ENCODE results near the gene NPAS3. TPM values are rescaled to one million over a fixed set of nuclear protein-coding genes. Genes with fewer than 3 reads are reported as not detected.

Gene NPAS3
- total RNA-seq, 1 donor from 2014 or later, result 5.2 TPM

DNA sequence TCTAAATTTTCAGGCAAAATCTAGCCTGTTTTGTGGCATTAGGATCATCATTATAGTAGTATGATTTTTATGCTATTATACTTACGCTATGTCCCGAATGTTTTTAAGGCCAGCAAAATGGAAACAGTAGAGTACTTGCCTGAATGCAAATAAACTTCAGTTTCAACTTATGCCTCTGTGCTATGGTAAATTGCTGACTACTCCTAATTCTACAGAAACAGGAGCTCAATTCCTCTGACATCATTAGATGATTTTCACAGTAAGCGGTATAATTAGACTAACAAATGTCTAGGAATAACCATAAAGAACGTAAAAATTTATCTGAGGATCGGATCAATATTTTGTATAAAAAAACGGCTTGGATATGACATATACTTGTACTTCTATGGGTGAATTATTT, 742.2 kb downstream of the NPAS3 start:
- Mint-ChIP-seq H3K27ac (no peak overlapping the region), H3K4me1 (peaks cover 12% of the 10 kb centered on the region), H3K4me3 (no peak overlapping the region), H3K27me3 (ENCODE audit: low read depth) (peaks cover 12% of the 10 kb centered on the region), H3K9me3 (no peaks in the 10 kb centered on the region), H3K36me3 (no peaks in the 10 kb centered on the region)
- DNase-seq (ENCODE audit: low spot score in 2 of 2, unreplicated experiment in 2 of 2), result no peak
- TF ChIP-seq, protein P1, sequence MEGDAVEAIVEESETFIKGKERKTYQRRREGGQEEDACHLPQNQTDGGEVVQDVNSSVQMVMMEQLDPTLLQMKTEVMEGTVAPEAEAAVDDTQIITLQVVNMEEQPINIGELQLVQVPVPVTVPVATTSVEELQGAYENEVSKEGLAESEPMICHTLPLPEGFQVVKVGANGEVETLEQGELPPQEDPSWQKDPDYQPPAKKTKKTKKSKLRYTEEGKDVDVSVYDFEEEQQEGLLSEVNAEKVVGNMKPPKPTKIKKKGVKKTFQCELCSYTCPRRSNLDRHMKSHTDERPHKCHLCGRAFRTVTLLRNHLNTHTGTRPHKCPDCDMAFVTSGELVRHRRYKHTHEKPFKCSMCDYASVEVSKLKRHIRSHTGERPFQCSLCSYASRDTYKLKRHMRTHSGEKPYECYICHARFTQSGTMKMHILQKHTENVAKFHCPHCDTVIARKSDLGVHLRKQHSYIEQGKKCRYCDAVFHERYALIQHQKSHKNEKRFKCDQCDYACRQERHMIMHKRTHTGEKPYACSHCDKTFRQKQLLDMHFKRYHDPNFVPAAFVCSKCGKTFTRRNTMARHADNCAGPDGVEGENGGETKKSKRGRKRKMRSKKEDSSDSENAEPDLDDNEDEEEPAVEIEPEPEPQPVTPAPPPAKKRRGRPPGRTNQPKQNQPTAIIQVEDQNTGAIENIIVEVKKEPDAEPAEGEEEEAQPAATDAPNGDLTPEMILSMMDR (IDR thresholded peaks at IDR 0.05; ENCODE audit: unreplicated experiment), result no peak

DNA sequence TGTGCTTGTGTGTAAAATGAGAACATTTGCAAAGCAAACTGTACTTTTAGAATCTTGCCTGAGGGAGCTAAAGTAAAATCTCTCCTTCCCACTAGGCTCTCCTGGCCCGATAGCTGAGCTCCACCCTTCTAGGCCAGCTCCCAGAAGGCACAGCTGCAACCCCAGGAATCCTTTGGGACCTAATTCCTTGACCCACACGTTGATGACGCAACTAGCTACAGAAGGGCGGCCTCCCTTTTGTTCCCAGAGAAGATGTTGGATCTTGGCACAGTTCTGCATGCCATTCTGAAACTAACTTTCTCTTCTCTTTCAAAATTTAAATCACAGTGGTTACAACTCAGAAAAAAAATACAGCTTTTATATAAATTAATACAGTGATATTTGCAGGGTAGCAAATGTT, 744.1 kb downstream of the NPAS3 start:
- Mint-ChIP-seq H3K9me3 (no peaks in the 10 kb centered on the region), H3K27me3 (ENCODE audit: low read depth) (peaks cover 24% of the 10 kb centered on the region), H3K36me3 (no peaks in the 10 kb centered on the region), H3K4me3 (no peak overlapping the region), H3K4me1 (peaks cover 12% of the 10 kb centered on the region), H3K27ac (no peak overlapping the region)
- no peak for DNase-seq (ENCODE audit: low spot score in 2 of 2, unreplicated experiment in 2 of 2)
- TF ChIP-seq, protein P1 (IDR thresholded peaks at IDR 0.05; ENCODE audit: unreplicated experiment), result no peak

DNA sequence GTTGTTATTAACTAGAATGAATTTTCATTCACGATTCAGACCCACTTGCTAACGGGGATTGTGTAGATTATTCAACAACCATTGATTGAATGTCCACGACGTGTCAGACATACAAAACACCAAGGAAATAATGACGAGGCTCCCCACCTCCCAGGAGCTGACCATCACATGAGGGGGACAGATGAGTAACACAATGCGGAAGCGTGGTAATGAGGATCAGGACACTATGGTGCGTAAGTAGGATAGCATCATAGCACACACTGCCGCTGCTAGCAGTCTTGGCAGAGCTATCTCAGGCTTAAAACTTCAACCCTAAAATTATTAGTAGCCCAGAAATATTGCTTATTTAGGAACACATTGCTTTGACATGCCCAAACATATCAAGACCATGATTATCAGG, 746.3 kb downstream of the NPAS3 start:
- Mint-ChIP-seq H3K4me1 (no peaks in the 10 kb centered on the region), H3K27me3 (ENCODE audit: low read depth) (peaks cover 45% of the 10 kb centered on the region), H3K9me3 (no peaks in the 10 kb centered on the region), H3K4me3 (no peak overlapping the region), H3K36me3 (no peaks in the 10 kb centered on the region), H3K27ac (no peak overlapping the region)
- TF ChIP-seq, protein P1 (IDR thresholded peaks at IDR 0.05; ENCODE audit: unreplicated experiment), result no peak
- DNase-seq (ENCODE audit: low spot score in 2 of 2, unreplicated experiment in 2 of 2), result no peak

DNA sequence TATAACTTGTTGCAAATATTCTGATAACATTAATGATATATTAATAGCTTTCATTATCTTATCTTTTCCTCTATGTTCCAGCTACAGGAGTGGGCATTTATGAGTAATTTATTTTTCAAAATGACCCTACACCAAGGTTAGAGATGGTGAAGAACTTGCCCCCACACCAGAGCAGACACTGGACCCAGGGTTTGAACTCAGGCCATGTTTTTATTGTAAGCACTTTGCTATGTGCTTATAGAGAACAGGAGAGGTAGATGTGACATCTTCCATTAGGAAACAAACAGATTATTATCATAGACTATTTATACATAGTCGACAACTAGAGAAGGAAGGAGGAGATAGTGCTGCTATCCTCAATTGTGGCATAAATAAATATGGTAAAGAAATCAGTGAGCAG, 747.0 kb downstream of the NPAS3 start:
- H3K36me3 Mint-ChIP-seq, result no peaks in the 10 kb centered on the region
- DNase-seq (ENCODE audit: low spot score in 2 of 2, unreplicated experiment in 2 of 2), result no peak
- peaks cover 46% of the 10 kb centered on the region for H3K27me3 Mint-ChIP-seq (ENCODE audit: low read depth)
- H3K27ac Mint-ChIP-seq, result no peak overlapping the region
- TF ChIP-seq, protein P1 (IDR thresholded peaks at IDR 0.05; ENCODE audit: unreplicated experiment), result no peak
- H3K9me3 Mint-ChIP-seq, result no peaks in the 10 kb centered on the region
- no peaks in the 10 kb centered on the region for H3K4me1 Mint-ChIP-seq
- no peak overlapping the region for H3K4me3 Mint-ChIP-seq

DNA sequence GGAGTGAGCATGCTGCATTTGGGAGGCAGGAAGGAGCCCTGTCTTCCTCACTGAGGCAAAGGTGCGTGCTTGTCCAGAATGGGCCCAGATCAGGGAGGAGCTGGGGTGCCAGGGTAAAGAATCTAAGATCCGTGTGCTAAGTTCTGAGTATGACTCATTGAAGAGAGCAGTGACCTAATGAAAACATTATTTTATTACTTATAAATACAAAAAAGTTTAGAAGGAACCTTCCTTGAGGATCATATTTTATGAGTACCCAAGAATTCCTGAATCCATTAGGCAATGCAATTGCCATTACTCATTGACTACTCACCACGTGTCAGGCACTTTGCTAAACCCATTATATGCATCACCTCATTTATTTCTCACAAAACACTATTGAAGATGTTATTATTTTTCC, 747.5 kb downstream of the NPAS3 start:
- no peak overlapping the region for H3K27ac Mint-ChIP-seq
- no peak for DNase-seq (ENCODE audit: low spot score in 2 of 2, unreplicated experiment in 2 of 2)
- H3K36me3 Mint-ChIP-seq, result no peaks in the 10 kb centered on the region
- TF ChIP-seq, protein P1 (IDR thresholded peaks at IDR 0.05; ENCODE audit: unreplicated experiment), result no peak
- no peaks in the 10 kb centered on the region for H3K4me1 Mint-ChIP-seq
- no peaks in the 10 kb centered on the region for H3K9me3 Mint-ChIP-seq
- peaks cover 46% of the 10 kb centered on the region for H3K27me3 Mint-ChIP-seq (ENCODE audit: low read depth)
- H3K4me3 Mint-ChIP-seq, result no peak overlapping the region

DNA sequence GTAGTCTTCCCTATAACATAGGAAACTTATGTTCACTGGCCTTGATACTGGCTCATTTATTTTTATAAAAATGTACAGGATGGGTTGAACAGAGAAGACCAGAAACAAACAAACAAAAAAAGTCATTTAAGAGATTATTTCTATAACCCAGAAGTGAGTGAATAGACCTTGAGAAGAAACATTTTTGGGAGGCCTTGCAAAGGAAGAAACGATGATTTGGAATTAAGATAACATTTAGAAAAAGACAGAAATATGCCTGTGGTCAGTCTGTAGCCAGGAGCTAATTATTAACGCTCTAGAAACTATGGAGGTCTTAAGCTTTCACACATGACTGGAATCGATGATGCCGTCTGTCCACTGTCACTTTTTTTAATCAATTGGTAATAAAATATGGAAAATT, 748.2 kb downstream of the NPAS3 start:
- no peak overlapping the region for H3K4me3 Mint-ChIP-seq
- no peak overlapping the region for H3K27ac Mint-ChIP-seq

More for the DNA sequence above, 748.2 kb downstream of the NPAS3 start:
- H3K27me3 Mint-ChIP-seq (ENCODE audit: low read depth), result peaks cover 46% of the 10 kb centered on the region
- no peaks in the 10 kb centered on the region for H3K36me3 Mint-ChIP-seq
- DNase-seq (ENCODE audit: low spot score in 2 of 2, unreplicated experiment in 2 of 2), result no peak
- H3K9me3 Mint-ChIP-seq, result no peaks in the 10 kb centered on the region
- H3K4me1 Mint-ChIP-seq, result peaks cover 6% of the 10 kb centered on the region
- TF ChIP-seq, protein P1 (IDR thresholded peaks at IDR 0.05; ENCODE audit: unreplicated experiment), result no peak

Data from mesothelial cell of epicardium (in vitro differentiated cells).